GM18861 (cell line): Measurements from ENCODE around the gene NUAK1.
"Not testable (repeated sequence)": the region's sequence is repeated elsewhere in the genome, so short reads cannot be mapped to it uniquely, and the experiment has no call there.

Source experiments
- ATAC-seq: cut with Tn5 transposase; IDR thresholded peaks from one replicate; pipeline ENCODE4 v1.9.1; 2021; ENCODE audit not compliant: unreplicated experiment

Gene NUAK1

GRCh38 chr12:106039646-106040404, 98.9 kb downstream of the NUAK1 start:
- no peak for ATAC-seq

- no peak for ATAC-seq
Observed at GRCh38 chr12:106039242-106039641, 99.5 kb downstream of the NUAK1 start.

GRCh38 chr12:106037524-106038298, 101.0 kb downstream of the NUAK1 start:
- ATAC-seq: no peak

- no peak for ATAC-seq
Observed at GRCh38 chr12:106035421-106035820, 103.3 kb downstream of the NUAK1 start.

GRCh38 chr12:106034316-106034715, 104.4 kb downstream of the NUAK1 start:
- no peak for ATAC-seq

GRCh38 chr12:106033161-106033675, 105.5 kb downstream of the NUAK1 start:
- no peak for ATAC-seq

- ATAC-seq: no peak
Observed at GRCh38 chr12:106032623-106032925, 106.2 kb downstream of the NUAK1 start.

GRCh38 chr12:106031761-106032622, 106.8 kb downstream of the NUAK1 start:
- no peak for ATAC-seq

- no peak for ATAC-seq
Observed at GRCh38 chr12:106030210-106031071, 108.3 kb downstream of the NUAK1 start.

GRCh38 chr12:106029532-106029931, 109.2 kb downstream of the NUAK1 start:
- ATAC-seq: no peak

GRCh38 chr12:106027911-106028310, 110.8 kb downstream of the NUAK1 start:
- ATAC-seq: no peak

- no peak for ATAC-seq
Observed at GRCh38 chr12:106027286-106027685, 111.5 kb downstream of the NUAK1 start.

- no peak for ATAC-seq
Observed at GRCh38 chr12:106025129-106025528, 113.6 kb downstream of the NUAK1 start.

GRCh38 chr12:106023039-106023438, 115.7 kb downstream of the NUAK1 start:
- no peak for ATAC-seq

- ATAC-seq: no peak
Observed at GRCh38 chr12:106022568-106023012, 116.2 kb downstream of the NUAK1 start.

GRCh38 chr12:106021516-106021915, 117.2 kb downstream of the NUAK1 start:
- ATAC-seq: no peak

- no peak for ATAC-seq
Observed at GRCh38 chr12:106020736-106021135, 118.0 kb downstream of the NUAK1 start.

GRCh38 chr12:106019144-106019543, 119.6 kb downstream of the NUAK1 start:
- ATAC-seq: no peak

- no peak for ATAC-seq
Observed at GRCh38 chr12:106018286-106018685, 120.5 kb downstream of the NUAK1 start.

- ATAC-seq: not testable (repeated sequence)
Observed at GRCh38 chr12:106016601-106017278, 122.0 kb downstream of the NUAK1 start.
